ENCODE results near the gene SPRYD4.
"Not testable (repeated sequence)": the region's sequence is repeated elsewhere in the genome, so short reads cannot be mapped to it uniquely, and the experiment has no call there.

SPRYD4 gene

GRCh38 chr12:56490360-56490759 is 22.0 kb downstream of the SPRYD4 start:
- H3K27ac Mint-ChIP-seq = no peak overlapping the region
- H3K4me1 Mint-ChIP-seq = peaks cover 10% of the 10 kb centered on the region
- no peaks in the 10 kb centered on the region for H3K36me3 Mint-ChIP-seq (ENCODE audit: low read depth)
- peaks cover 7% of the 10 kb centered on the region for H3K9me3 Mint-ChIP-seq
- H3K4me3 Mint-ChIP-seq = no peak overlapping the region
- TF ChIP-seq CTCF (IDR thresholded peaks at IDR 0.05; ENCODE audit: unreplicated experiment in 3 of 3) = no peak
- peaks cover 63% of the 10 kb centered on the region for H3K27me3 Mint-ChIP-seq (ENCODE audit: low read depth)

GRCh38 chr12:56493409-56494105 is 25.2 kb downstream of the SPRYD4 start:
- not testable (repeated sequence) for H3K36me3 Mint-ChIP-seq (ENCODE audit: low read depth); H3K27ac Mint-ChIP-seq; H3K4me1 Mint-ChIP-seq; H3K9me3 Mint-ChIP-seq; H3K4me3 Mint-ChIP-seq
- H3K27me3 Mint-ChIP-seq (ENCODE audit: low read depth) = peaks cover 51% of the 10 kb centered on the region

GRCh38 chr12:56494106-56494415 is 25.7 kb downstream of the SPRYD4 start:
- H3K27me3 Mint-ChIP-seq (ENCODE audit: low read depth) = peaks cover 51% of the 10 kb centered on the region
- H3K4me1 Mint-ChIP-seq; H3K4me3 Mint-ChIP-seq; H3K9me3 Mint-ChIP-seq; H3K27ac Mint-ChIP-seq; H3K36me3 Mint-ChIP-seq (ENCODE audit: low read depth): not testable (repeated sequence)

- H3K9me3 Mint-ChIP-seq; H3K4me1 Mint-ChIP-seq; H3K4me3 Mint-ChIP-seq; H3K27ac Mint-ChIP-seq; H3K36me3 Mint-ChIP-seq (ENCODE audit: low read depth): not testable (repeated sequence)
- peaks cover 51% of the 10 kb centered on the region for H3K27me3 Mint-ChIP-seq (ENCODE audit: low read depth)
These were observed 26.1 kb downstream of the SPRYD4 start for GRCh38 chr12:56494481-56494880.

GRCh38 chr12:56496704-56497103 is 28.3 kb downstream of the SPRYD4 start:
- not testable (repeated sequence) for H3K4me1 Mint-ChIP-seq; H3K27ac Mint-ChIP-seq; H3K9me3 Mint-ChIP-seq; H3K36me3 Mint-ChIP-seq (ENCODE audit: low read depth)
- Mint-ChIP-seq H3K27me3 (ENCODE audit: low read depth) (peaks cover 40% of the 10 kb centered on the region), H3K4me3 (peak overlapping the region; percentile 18 to 53 (median 46))
- peak; percentile 37 to 49 (median 39) for TF ChIP-seq CTCF (IDR thresholded peaks at IDR 0.05; ENCODE audit: unreplicated experiment in 3 of 3)

- H3K27ac Mint-ChIP-seq; H3K4me1 Mint-ChIP-seq; H3K36me3 Mint-ChIP-seq (ENCODE audit: low read depth); H3K4me3 Mint-ChIP-seq; H3K9me3 Mint-ChIP-seq: not testable (repeated sequence)
- H3K27me3 Mint-ChIP-seq (ENCODE audit: low read depth) = peaks cover 37% of the 10 kb centered on the region
These were observed 29.9 kb downstream of the SPRYD4 start for GRCh38 chr12:56498126-56498902.

GRCh38 chr12:56499452-56499851 is 31.1 kb downstream of the SPRYD4 start:
- not testable (repeated sequence) for H3K27ac Mint-ChIP-seq; H3K36me3 Mint-ChIP-seq (ENCODE audit: low read depth); H3K4me1 Mint-ChIP-seq; H3K4me3 Mint-ChIP-seq; H3K9me3 Mint-ChIP-seq
- H3K27me3 Mint-ChIP-seq (ENCODE audit: low read depth) = peaks cover 37% of the 10 kb centered on the region

- not testable (repeated sequence) for H3K4me1 Mint-ChIP-seq; H3K36me3 Mint-ChIP-seq (ENCODE audit: low read depth); H3K27ac Mint-ChIP-seq; H3K9me3 Mint-ChIP-seq; H3K4me3 Mint-ChIP-seq
- peaks cover 37% of the 10 kb centered on the region for H3K27me3 Mint-ChIP-seq (ENCODE audit: low read depth)
These were observed 31.5 kb downstream of the SPRYD4 start for GRCh38 chr12:56499879-56500278.

GRCh38 chr12:56510786-56511185 is 42.4 kb downstream of the SPRYD4 start:
- Mint-ChIP-seq H3K4me1 (no peaks in the 10 kb centered on the region), H3K36me3 (ENCODE audit: low read depth) (no peaks in the 10 kb centered on the region), H3K9me3 (no peaks in the 10 kb centered on the region), H3K27ac (no peak overlapping the region), H3K27me3 (ENCODE audit: low read depth) (peaks cover 10% of the 10 kb centered on the region), H3K4me3 (no peak overlapping the region)
- no peak for TF ChIP-seq CTCF (IDR thresholded peaks at IDR 0.05; ENCODE audit: unreplicated experiment in 3 of 3)

- Mint-ChIP-seq H3K27ac (peak overlapping the region in 2 of 3 experiments; percentile 1 to 36), H3K27me3 (ENCODE audit: low read depth) (peaks cover 10% of the 10 kb centered on the region)
- not testable (repeated sequence) for H3K4me1 Mint-ChIP-seq; H3K9me3 Mint-ChIP-seq; H3K36me3 Mint-ChIP-seq (ENCODE audit: low read depth); H3K4me3 Mint-ChIP-seq
These were observed 45.6 kb downstream of the SPRYD4 start for GRCh38 chr12:56514014-56514318.

Measured in nephron (organoid).